OCI-M2 (cell line): ENCODE measurements around the gene ESRP2.

Experiments
- DNase-seq: peaks from one replicate; lab custom pipeline; 2025; ENCODE audit not compliant: unreplicated experiment; lab: John Stamatoyannopoulos, UW

Gene ESRP2

GRCh38 chr16:68242085-68242484 is 6.2 kb upstream of the ESRP2 start:
- DNase-seq: no peak

- no peak for DNase-seq
These were observed 2.1 kb upstream of the ESRP2 start for GRCh38 chr16:68238029-68238345.

GRCh38 chr16:68237243-68238028 is 1.5 kb upstream of the ESRP2 start:
- peak; percentile 84 for DNase-seq

GRCh38 chr16:68236826-68237242 is 907 bp upstream of the ESRP2 start:
- no peak for DNase-seq

GRCh38 chr16:68236137-68236825 is 354 bp upstream of the ESRP2 start:
- DNase-seq: no peak

GRCh38 chr16:68235108-68235886 is 630 bp downstream of the ESRP2 start:
- no peak for DNase-seq

- DNase-seq: no peak
These were observed 1.5 kb downstream of the ESRP2 start for GRCh38 chr16:68234188-68235107.

- no peak for DNase-seq
These were observed 2.1 kb downstream of the ESRP2 start for GRCh38 chr16:68233835-68234187.

GRCh38 chr16:68233085-68233834 is 2.7 kb downstream of the ESRP2 start:
- DNase-seq: no peak

- no peak for DNase-seq
These were observed 3.6 kb downstream of the ESRP2 start for GRCh38 chr16:68232335-68232734.

GRCh38 chr16:68231384-68232136 is 4.4 kb downstream of the ESRP2 start:
- no peak for DNase-seq

GRCh38 chr16:68230956-68231355 is 5.0 kb downstream of the ESRP2 start:
- DNase-seq: no peak

GRCh38 chr16:68230176-68230571 is 5.8 kb downstream of the ESRP2 start:
- no peak for DNase-seq

- DNase-seq: no peak
These were observed 6.3 kb downstream of the ESRP2 start for GRCh38 chr16:68229431-68230175.

- no peak for DNase-seq
These were observed 7.3 kb downstream of the ESRP2 start for GRCh38 chr16:68228652-68229051.

GRCh38 chr16:68227850-68228553 is 7.9 kb downstream of the ESRP2 start:
- DNase-seq: no peak

GRCh38 chr16:68227183-68227793 is 8.6 kb downstream of the ESRP2 start:
- DNase-seq: no peak

GRCh38 chr16:68226116-68226515 is 9.8 kb downstream of the ESRP2 start:
- DNase-seq: no peak
